T-cell (primary cell): ENCODE measurements around the gene BRD1. TPM values are rescaled to one million over a fixed set of nuclear protein-coding genes. Genes with fewer than 3 reads are reported as not detected.

Experiments
- ATAC-seq, 4 experiments: fragments of 200-7000 bp in 3 of 4; fragments of 150-1000 bp in 1 of 4; cut with Tn5 transposase; replicated peaks in 1 of 4; 1 replicate in 3 of 4; 2 replicates in 1 of 4; pipeline ENCODE4 v1.10.0; 2021; ENCODE audit warnings: moderate library complexity in 3 of 4, mild to moderate bottlenecking in 2 of 4, moderate number of reproducible peaks in 1 of 4
- CTCF ChIA-PET, 2 donors: fragments of 300-600 bp; sonication (Branson Sonifier 250); formaldehyde crosslinking; loops; one replicate each; lab custom pipeline; 2022; ENCODE audit warnings: antibody characterized with exemption in 2 of 2; lab: Charles Lee
- POLR2A ChIA-PET, 2 donors: fragments of 300-600 bp; sonication (Branson Sonifier 250); formaldehyde crosslinking; loops; one replicate each; lab custom pipeline; 2022; ENCODE audit warnings: antibody characterized with exemption in 2 of 2; lab: Charles Lee
- DNase-seq, 35 experiments: peaks; one replicate each; pipeline versions ENCODE4 v3.0.0 to v3.0.0-alpha.2; 2013 to 2023
- H3K27ac ChIP-seq: one replicate; pipeline ENCODE4 v1.5.1; 2013; ENCODE audit warnings: low read length
- H3K27me3 ChIP-seq, 2 experiments: replicated peaks in 1 of 2; 1 replicate in 1 of 2; 2 replicates in 1 of 2; pipeline versions ENCODE4 v1.6.1 to v1.7.0; 2013; ENCODE audit warnings: low read length in 1 of 2, mixed read lengths in 1 of 2; ENCODE audit not compliant: control insufficient read depth in 2 of 2, insufficient read depth in 2 of 2; ENCODE audit errors: extremely low read depth in 1 of 2
- H3K36me3 ChIP-seq, 2 donors: 1 replicate in 1 of 2; 2 replicates in 1 of 2; pipeline versions ENCODE4 v1.6.1 to v1.7.0; 2013; ENCODE audit warnings: low read length in 1 of 2; ENCODE audit not compliant: control insufficient read depth in 2 of 2, insufficient read depth in 1 of 2; ENCODE audit errors: extremely low read depth in 1 of 2
- H3K4me1 ChIP-seq, 2 experiments: 1 replicate in 1 of 2; 2 replicates in 1 of 2; pipeline versions ENCODE4 v1.6.1 to v1.7.0; 2013; ENCODE audit warnings: low read length in 2 of 2, mixed read lengths in 1 of 2; ENCODE audit not compliant: insufficient read depth in 2 of 2, control insufficient read depth in 1 of 2; ENCODE audit errors: extremely low read depth in 1 of 2
- H3K4me3 ChIP-seq, 2 donors: 1 replicate in 1 of 2; 2 replicates in 1 of 2; pipeline versions ENCODE4 v1.5.1 to v1.7.0; 2013; ENCODE audit warnings: mild to moderate bottlenecking in 2 of 2, low read length in 1 of 2, moderate library complexity in 1 of 2; ENCODE audit not compliant: control insufficient read depth in 1 of 2; ENCODE audit errors: extremely low read depth in 1 of 2
- H3K9me3 ChIP-seq: 2 replicates; pipeline ENCODE4 v1.7.0; 2013
- H3K27ac Mint-ChIP-seq, 2 donors: one replicate each; pipeline ENCODE4 v1.8.0; 2020 to 2021; ENCODE audit warnings: mild to moderate bottlenecking in 2 of 2, mixed read lengths in 2 of 2
- H3K27me3 Mint-ChIP-seq, 2 donors: one replicate each; pipeline ENCODE4 v1.8.0; 2021 to 2022; ENCODE audit warnings: mixed read lengths in 2 of 2
- H3K36me3 Mint-ChIP-seq: one replicate; pipeline ENCODE4 v1.8.0; 2021; ENCODE audit warnings: mixed read lengths
- H3K4me1 Mint-ChIP-seq, 3 donors: one replicate each; pipeline ENCODE4 v1.8.0; 2020 to 2022; ENCODE audit warnings: mixed read lengths in 3 of 3, mild to moderate bottlenecking in 1 of 3
- H3K4me3 Mint-ChIP-seq, 3 donors: one replicate each; pipeline ENCODE4 v1.8.0; 2020 to 2022; ENCODE audit warnings: mild to moderate bottlenecking in 3 of 3, mixed read lengths in 3 of 3, moderate library complexity in 3 of 3
- H3K9me3 Mint-ChIP-seq, 3 donors: one replicate each; pipeline ENCODE4 v1.8.0; 2020 to 2022; ENCODE audit warnings: mixed read lengths in 3 of 3
- WGBS: methylation state at CpG from one replicate; pipeline ENCODE4 v1.1.5; 2013; ENCODE audit warnings: missing lambda C conversion rate; ENCODE audit not compliant: insufficient coverage; 5-methylcytosine and 5-hydroxymethylcytosine counted together
- total RNA-seq, 35 experiments: library from RNA in 6 of 35; stranded (reverse) in 6 of 35; fragments of 120-200 nt in 1 of 35; gene quantifications; one replicate each; pipeline versions ENCODE4 v1.2.1 to v1.2.4 and lab custom pipeline; 2013 to 2026

The BRD1 gene
- total RNA-seq, 5 donors from 2014 or later (not counting 1 experiment from before 2014, with no cell fraction given) = 86.4 to 140 (median 92.9) TPM

- ATAC-seq (peak in 1 of 4 experiments; percentile 48), DNase-seq (no peak)
- Mint-ChIP-seq H3K4me3 (peak overlapping the region in 1 of 3 donors; percentile 29), H3K36me3 (peaks cover 27% of the 10 kb centered on the region), H3K4me1 (peaks cover 57 to 70% (median 68%) of the 10 kb centered on the region in 3 donors), H3K9me3 (peaks cover 7 to 18% (median 8%) of the 10 kb centered on the region in 3 donors), H3K27ac (peak overlapping the region; percentile 21 to 81), H3K27me3 (no peaks in the 10 kb centered on the region)
- H3K36me3 ChIP-seq = peaks cover 0 to 3% of the 10 kb centered on the region in 2 donors
- CTCF ChIA-PET = no interaction called here
- WGBS = 0% methylated on average over 2 of the region's 7 CpGs
- H3K4me3 ChIP-seq = no peak overlapping the region
- H3K4me1 ChIP-seq = peaks cover 8 to 36% of the 10 kb centered on the region in 2 experiments
- no peaks in the 10 kb centered on the region for H3K27me3 ChIP-seq
- H3K9me3 ChIP-seq = no peaks in the 10 kb centered on the region
- POLR2A ChIA-PET = no interaction called here
- no peak overlapping the region for H3K27ac ChIP-seq
These were observed 36.3 kb upstream of the BRD1 start for GRCh38 chr22:49863931-49864330.

GRCh38 chr22:49862496-49862776 lies 34.8 kb upstream of the BRD1 start:
- Mint-ChIP-seq H3K4me1 (peaks cover 57 to 66% (median 64%) of the 10 kb centered on the region in 3 donors), H3K4me3 (no peak overlapping the region), H3K36me3 (peaks cover 23% of the 10 kb centered on the region), H3K27me3 (no peaks in the 10 kb centered on the region), H3K27ac (peak overlapping the region; percentile 28 to 61), H3K9me3 (peaks cover 7 to 18% (median 8%) of the 10 kb centered on the region in 3 donors)
- Histone ChIP-seq H3K4me3 (no peak overlapping the region), H3K27me3 (no peaks in the 10 kb centered on the region), H3K36me3 (peaks cover 0 to 3% of the 10 kb centered on the region in 2 donors), H3K4me1 (peaks cover 6 to 23% of the 10 kb centered on the region in 2 experiments), H3K9me3 (no peaks in the 10 kb centered on the region), H3K27ac (no peak overlapping the region)
- no CpG with 5 or more reads among the region's 5 CpGs for WGBS
- ATAC-seq (no peak), DNase-seq (no peak)
- CTCF ChIA-PET = no interaction called here
- POLR2A ChIA-PET = interaction anchor here in 1 of 2 donors (0.6 kb wide), 1 partner anchor 47 kb away, joined by 6 read pairs; no protein-coding TSS in a partner anchor

DNA sequence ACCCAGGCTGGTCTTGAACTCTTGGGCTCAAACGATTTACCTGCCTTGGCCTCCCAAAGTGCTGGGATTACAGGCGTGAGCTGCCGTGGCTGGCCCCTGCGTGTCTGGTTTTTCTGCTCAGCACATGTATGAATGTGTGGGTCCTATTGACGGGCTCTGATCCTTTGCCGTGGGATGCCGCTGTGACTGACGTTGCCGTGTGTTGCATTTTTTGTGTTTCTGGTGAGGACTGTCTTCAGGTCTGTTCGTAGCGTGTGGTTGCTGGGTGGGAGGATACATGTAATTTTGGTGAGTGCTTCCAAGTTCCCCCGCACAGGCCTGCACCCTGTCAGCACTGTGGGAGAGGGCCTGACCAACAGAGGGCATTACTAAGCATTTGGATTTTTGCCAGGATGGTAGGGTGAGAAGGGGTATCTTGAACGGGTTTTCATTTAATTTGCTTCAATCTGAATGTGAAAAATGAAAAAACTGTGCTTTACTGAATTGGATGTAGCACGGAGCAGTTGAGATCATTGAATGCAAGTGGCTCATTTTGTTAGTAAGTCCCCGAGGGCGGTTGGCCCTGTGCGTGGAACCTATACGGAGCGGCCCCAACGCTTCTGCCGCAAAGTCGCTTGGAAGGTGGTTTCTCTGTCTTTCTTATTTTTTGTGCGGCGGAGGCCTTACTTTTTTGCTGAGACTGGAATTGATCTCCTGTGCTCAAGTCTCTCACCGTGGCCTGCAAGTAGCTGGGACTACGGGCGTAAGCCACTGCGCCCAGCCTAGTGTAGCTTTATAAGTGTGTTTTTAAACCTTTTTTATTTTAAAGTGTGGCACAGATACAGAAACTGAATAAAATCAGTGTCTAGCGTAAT lies 34.2 kb upstream of the BRD1 start:
- ChIA-PET POLR2A (interaction anchor here in 1 of 2 donors (0.6 kb wide), 1 partner anchor 47 kb away, joined by 6 read pairs; no protein-coding TSS in a partner anchor), CTCF (no interaction called here)
- Histone ChIP-seq H3K4me1 (peaks cover 6 to 24% of the 10 kb centered on the region in 2 experiments), H3K4me3 (no peak overlapping the region), H3K27me3 (no peaks in the 10 kb centered on the region), H3K36me3 (peaks cover 2 to 7% of the 10 kb centered on the region in 2 donors), H3K27ac (no peak overlapping the region), H3K9me3 (no peaks in the 10 kb centered on the region)
- Mint-ChIP-seq H3K36me3 (peaks cover 17% of the 10 kb centered on the region), H3K27ac (peak overlapping the region; percentile 28 to 61), H3K4me3 (no peak overlapping the region), H3K4me1 (peaks cover 57 to 64% (median 62%) of the 10 kb centered on the region in 3 donors), H3K9me3 (peaks cover 7 to 15% (median 8%) of the 10 kb centered on the region in 3 donors), H3K27me3 (no peaks in the 10 kb centered on the region)
- WGBS = 95% methylated on average over 24 of the region's 29 CpGs
- DNase-seq (no peak), ATAC-seq (no peak)

DNA sequence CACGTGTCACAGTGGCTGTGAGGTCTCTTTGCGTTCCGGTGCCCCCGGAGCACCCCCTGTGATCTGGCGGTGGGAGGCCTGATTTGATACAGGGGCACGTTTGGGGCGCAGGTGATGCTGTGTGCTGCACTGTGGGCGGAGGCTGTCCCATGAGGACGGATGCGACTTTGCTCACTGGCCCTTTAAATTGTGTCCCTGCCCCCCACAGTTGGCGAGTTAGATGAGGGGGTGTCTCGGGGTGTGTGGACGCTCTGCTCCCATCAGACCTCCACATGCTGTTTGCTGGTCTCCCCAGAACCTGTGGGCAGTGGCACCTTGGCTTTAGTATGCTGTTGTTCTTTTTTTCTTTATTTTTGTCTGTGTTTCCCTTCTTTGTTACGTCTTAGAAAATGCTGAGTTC lies 31.2 kb upstream of the BRD1 start:
- Mint-ChIP-seq H3K27ac (peak overlapping the region in 1 of 2 donors; percentile 62), H3K36me3 (peaks cover 3% of the 10 kb centered on the region), H3K4me1 (peaks cover 63 to 69% (median 66%) of the 10 kb centered on the region in 3 donors), H3K9me3 (no peaks in the 10 kb centered on the region), H3K27me3 (no peaks in the 10 kb centered on the region), H3K4me3 (no peak overlapping the region)
- Histone ChIP-seq H3K27ac (no peak overlapping the region), H3K36me3 (peaks cover 4 to 9% of the 10 kb centered on the region in 2 donors), H3K4me3 (no peak overlapping the region), H3K27me3 (no peaks in the 10 kb centered on the region), H3K9me3 (no peaks in the 10 kb centered on the region), H3K4me1 (peaks cover 17 to 39% of the 10 kb centered on the region in 2 experiments)
- POLR2A ChIA-PET = no interaction called here
- DNase-seq (no peak), ATAC-seq (no peak)
- CTCF ChIA-PET = no interaction called here
- 91% methylated on average over 6 of the region's 14 CpGs for whole genome bisulfite sequencing

DNA sequence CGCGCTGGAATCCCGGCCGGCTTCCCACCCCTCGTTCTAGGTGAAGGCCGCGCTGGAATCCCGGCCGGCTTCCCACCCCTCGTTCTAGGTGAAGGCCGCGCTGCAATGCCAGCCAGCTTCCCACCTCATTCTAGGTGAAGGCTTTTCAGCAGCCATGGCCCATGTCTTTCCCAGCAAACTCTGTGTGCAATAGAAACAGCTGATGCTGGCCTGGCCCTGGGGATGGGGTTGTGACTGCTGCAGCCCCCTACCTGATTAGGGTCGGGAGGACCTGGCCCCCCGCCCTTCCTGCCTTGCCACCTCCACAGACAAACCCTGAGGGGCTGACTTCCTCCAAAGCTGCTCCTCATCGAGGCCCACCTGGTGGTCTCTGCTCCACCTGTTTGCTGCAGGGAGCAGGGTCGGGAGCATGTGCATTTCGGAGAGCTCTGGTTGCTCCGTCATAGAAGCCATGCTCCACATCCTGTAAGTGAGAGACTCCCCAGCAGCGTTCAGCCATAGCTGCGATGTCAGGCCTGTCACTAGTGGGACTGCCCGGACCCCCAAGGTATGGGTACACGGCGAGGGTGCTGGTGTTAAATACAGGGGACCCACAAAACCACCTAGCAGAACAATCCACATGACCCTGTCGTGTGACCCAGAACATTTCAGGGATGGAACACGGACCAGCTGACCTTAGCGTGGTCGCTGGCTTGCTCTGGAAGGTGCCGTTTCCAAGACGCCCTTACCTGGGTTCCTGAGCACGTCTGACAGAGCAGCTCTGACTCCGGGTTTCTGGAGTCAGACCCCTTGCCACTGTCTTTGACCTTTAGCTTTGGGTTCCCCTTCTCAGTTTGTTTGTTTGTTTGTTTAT lies 29.3 kb upstream of the BRD1 start:
- Mint-ChIP-seq H3K27ac (peak overlapping the region in 1 of 2 donors; percentile 16), H3K27me3 (no peaks in the 10 kb centered on the region), H3K4me1 (peaks cover 58 to 62% (median 59%) of the 10 kb centered on the region in 3 donors), H3K36me3 (peaks cover 3% of the 10 kb centered on the region), H3K9me3 (no peaks in the 10 kb centered on the region), H3K4me3 (no peak overlapping the region)
- 90% methylated on average over 24 of the region's 31 CpGs for WGBS
- Histone ChIP-seq H3K27ac (no peak overlapping the region), H3K9me3 (no peaks in the 10 kb centered on the region), H3K4me1 (peaks cover 13 to 39% of the 10 kb centered on the region in 2 experiments), H3K27me3 (no peaks in the 10 kb centered on the region), H3K4me3 (no peak overlapping the region), H3K36me3 (peaks cover 4 to 9% of the 10 kb centered on the region in 2 donors)
- DNase-seq (no peak), ATAC-seq (no peak)
- POLR2A ChIA-PET = interaction anchor here in 1 of 2 donors (0.5 to 0.6 kb wide), 2 partner anchors 35 to 81 kb away, joined by 3 to 4 read pairs; no protein-coding TSS in a partner anchor
- CTCF ChIA-PET = no interaction called here

DNA sequence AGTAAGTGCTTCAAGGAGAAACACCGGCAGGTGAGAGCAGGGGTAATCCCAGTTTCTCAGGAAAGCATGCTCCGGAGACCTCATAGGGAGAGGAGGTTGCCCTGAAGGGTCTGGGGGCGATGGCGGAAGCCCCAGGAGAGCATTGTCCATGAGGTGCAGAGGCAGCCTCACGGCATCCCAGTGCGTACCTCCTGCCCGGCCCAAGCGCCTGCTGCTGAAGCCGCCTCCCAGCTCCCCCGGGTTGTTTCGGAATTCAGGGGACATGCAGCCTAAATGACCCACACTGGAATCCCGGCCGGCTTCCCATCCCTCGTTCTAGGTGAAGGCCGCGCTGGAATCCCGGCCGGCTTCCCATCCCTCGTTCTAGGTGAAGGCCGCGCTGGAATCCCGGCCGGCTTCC lies 28.7 kb upstream of the BRD1 start:
- no peaks in the 10 kb centered on the region for H3K27me3 Mint-ChIP-seq
- H3K36me3 Mint-ChIP-seq = peaks cover 3% of the 10 kb centered on the region
- Histone ChIP-seq H3K4me1 (peaks cover 13 to 44% of the 10 kb centered on the region in 2 experiments), H3K27ac (no peak overlapping the region), H3K36me3 (peaks cover 4 to 9% of the 10 kb centered on the region in 2 donors), H3K4me3 (no peak overlapping the region), H3K9me3 (no peaks in the 10 kb centered on the region), H3K27me3 (peaks cover 0 to under 1% of the 10 kb centered on the region in 2 experiments)
- no peaks in the 10 kb centered on the region for H3K9me3 Mint-ChIP-seq
- DNase-seq (no peak), ATAC-seq (no peak)
- H3K4me3 Mint-ChIP-seq = peak overlapping the region in 2 of 3 donors; percentile 96 to 98
- H3K27ac Mint-ChIP-seq = peak overlapping the region; percentile 28 to 97
- POLR2A ChIA-PET = no interaction called here
- 91% methylated on average over 14 of the region's 23 CpGs for WGBS
- H3K4me1 Mint-ChIP-seq = peaks cover 57 to 62% (median 58%) of the 10 kb centered on the region in 3 donors
- CTCF ChIA-PET = no interaction called here
